ENCODE data around the gene FICD. TPM values are rescaled to one million over a fixed set of nuclear protein-coding genes. Genes with fewer than 3 reads are reported as not detected.
A peak's percentile ranks its signal among the peaks of the same experiment; 100 is the strongest.

The FICD gene
- total and polyA plus RNA-seq, 2 donors from 2014 or later: 5.1 to 8.5 TPM

- H3K9ac ChIP-seq (ENCODE audit: low read length in 3 of 3): no peak overlapping the region
- H3K27me3 ChIP-seq (ENCODE audit: control insufficient read depth, insufficient read depth, low read length): no peaks in the 10 kb centered on the region
- peaks cover 8 to 73% (median 44%) of the 10 kb centered on the region in 3 donors for H3K36me3 ChIP-seq (ENCODE audit: control insufficient read depth in 2 of 3, insufficient read depth in 3 of 3, low read length in 3 of 3)
- no peak for TF ChIP-seq CTCF (IDR thresholded peaks at IDR 0.05; ENCODE audit: borderline replicate concordance, extremely low read depth, insufficient read depth)
- no peaks in the 10 kb centered on the region for H3K9me3 ChIP-seq (ENCODE audit: control insufficient read depth in 2 of 3, insufficient read depth in 1 of 3, low read length in 3 of 3)
- no peak overlapping the region for H3K27ac ChIP-seq (ENCODE audit: low read depth in 2 of 2, low read length in 2 of 2)
- no peak overlapping the region for H3K4me3 ChIP-seq (ENCODE audit: low read length in 3 of 3)
- intact Hi-C loops (cut with DNase I): no loop called here
- no peaks in the 10 kb centered on the region for H3K4me1 ChIP-seq (ENCODE audit: control insufficient read depth in 2 of 3, insufficient read depth in 2 of 3, low read depth in 1 of 3, low read length in 3 of 3)
- no peak for DNase-seq
- no peak for FAIRE-seq
Observed at GRCh38 chr12:108530161-108530560, 15.1 kb downstream of the FICD start.

- H3K9me3 ChIP-seq (ENCODE audit: control insufficient read depth in 2 of 3, insufficient read depth in 1 of 3, low read length in 3 of 3): no peaks in the 10 kb centered on the region
- H3K27ac ChIP-seq (ENCODE audit: low read depth in 2 of 2, low read length in 2 of 2): no peak overlapping the region
- intact Hi-C loops (cut with DNase I): no loop called here
- H3K27me3 ChIP-seq (ENCODE audit: control insufficient read depth, insufficient read depth, low read length): no peaks in the 10 kb centered on the region
- H3K9ac ChIP-seq (ENCODE audit: low read length in 3 of 3): no peak overlapping the region
- H3K4me1 ChIP-seq (ENCODE audit: control insufficient read depth in 2 of 3, insufficient read depth in 2 of 3, low read depth in 1 of 3, low read length in 3 of 3): no peaks in the 10 kb centered on the region
- FAIRE-seq (no peak), DNase-seq (peak in 3 of 5 donors; percentile 41 to 62 (median 58))
- no peak for TF ChIP-seq CTCF (IDR thresholded peaks at IDR 0.05; ENCODE audit: borderline replicate concordance, extremely low read depth, insufficient read depth)
- no peak overlapping the region for H3K4me3 ChIP-seq (ENCODE audit: low read length in 3 of 3)
- peaks cover 9 to 72% (median 46%) of the 10 kb centered on the region in 3 donors for H3K36me3 ChIP-seq (ENCODE audit: control insufficient read depth in 2 of 3, insufficient read depth in 3 of 3, low read length in 3 of 3)
Observed at GRCh38 chr12:108531929-108532848, 17.1 kb downstream of the FICD start.

GRCh38 chr12:108538146-108538545 lies 23.1 kb downstream of the FICD start:
- FAIRE-seq: no peak
- peaks cover 0 to 4% (median 0%) of the 10 kb centered on the region in 3 donors for H3K4me1 ChIP-seq (ENCODE audit: control insufficient read depth in 2 of 3, insufficient read depth in 2 of 3, low read depth in 1 of 3, low read length in 3 of 3)
- no peak for DNase-seq
- TF ChIP-seq CTCF (IDR thresholded peaks at IDR 0.05; ENCODE audit: borderline replicate concordance, extremely low read depth, insufficient read depth): no peak
- H3K9me3 ChIP-seq (ENCODE audit: control insufficient read depth in 2 of 3, insufficient read depth in 1 of 3, low read length in 3 of 3): no peaks in the 10 kb centered on the region
- H3K27ac ChIP-seq (ENCODE audit: low read depth in 2 of 2, low read length in 2 of 2): no peak overlapping the region
- H3K27me3 ChIP-seq (ENCODE audit: control insufficient read depth, insufficient read depth, low read length): no peaks in the 10 kb centered on the region
- H3K9ac ChIP-seq (ENCODE audit: low read length in 3 of 3): no peak overlapping the region
- H3K36me3 ChIP-seq (ENCODE audit: control insufficient read depth in 2 of 3, insufficient read depth in 3 of 3, low read length in 3 of 3): peaks cover 15 to 62% (median 26%) of the 10 kb centered on the region in 3 donors
- intact Hi-C loops (cut with DNase I): no loop called here
- H3K4me3 ChIP-seq (ENCODE audit: low read length in 3 of 3): no peak overlapping the region

All from kidney (tissue), 14 donors.